ENCODE measurements around the gene LTA4H.

The LTA4H gene

DNA sequence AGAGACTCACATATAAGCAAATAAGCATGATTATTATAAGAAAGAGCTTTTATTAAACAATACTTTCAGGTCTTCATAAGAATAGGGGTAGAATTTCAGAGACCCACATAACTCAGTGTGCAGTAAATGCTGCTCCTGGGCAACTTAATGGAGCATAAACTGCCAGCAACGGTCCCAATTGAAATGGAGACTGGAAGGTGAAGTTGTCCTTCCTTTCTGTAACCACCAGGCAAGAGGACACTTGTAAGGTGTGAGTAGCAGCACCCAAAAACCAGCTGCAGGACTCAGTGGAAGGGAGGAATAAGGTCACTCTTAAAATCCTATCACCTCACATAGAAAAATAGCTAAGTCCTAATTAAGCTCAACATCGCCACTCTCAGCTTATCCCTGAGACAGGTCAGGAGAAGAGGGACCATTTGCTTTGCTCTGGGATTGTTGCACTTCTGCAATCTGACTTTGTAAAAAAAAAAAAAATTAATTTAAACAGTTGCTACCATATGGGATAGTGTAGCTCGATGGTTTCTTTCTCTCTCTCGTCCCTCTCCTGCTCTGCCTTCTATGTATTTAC lies 22.7 kb upstream of the LTA4H start:
- DNase-seq (ENCODE audit: low read depth): no peak

DNA sequence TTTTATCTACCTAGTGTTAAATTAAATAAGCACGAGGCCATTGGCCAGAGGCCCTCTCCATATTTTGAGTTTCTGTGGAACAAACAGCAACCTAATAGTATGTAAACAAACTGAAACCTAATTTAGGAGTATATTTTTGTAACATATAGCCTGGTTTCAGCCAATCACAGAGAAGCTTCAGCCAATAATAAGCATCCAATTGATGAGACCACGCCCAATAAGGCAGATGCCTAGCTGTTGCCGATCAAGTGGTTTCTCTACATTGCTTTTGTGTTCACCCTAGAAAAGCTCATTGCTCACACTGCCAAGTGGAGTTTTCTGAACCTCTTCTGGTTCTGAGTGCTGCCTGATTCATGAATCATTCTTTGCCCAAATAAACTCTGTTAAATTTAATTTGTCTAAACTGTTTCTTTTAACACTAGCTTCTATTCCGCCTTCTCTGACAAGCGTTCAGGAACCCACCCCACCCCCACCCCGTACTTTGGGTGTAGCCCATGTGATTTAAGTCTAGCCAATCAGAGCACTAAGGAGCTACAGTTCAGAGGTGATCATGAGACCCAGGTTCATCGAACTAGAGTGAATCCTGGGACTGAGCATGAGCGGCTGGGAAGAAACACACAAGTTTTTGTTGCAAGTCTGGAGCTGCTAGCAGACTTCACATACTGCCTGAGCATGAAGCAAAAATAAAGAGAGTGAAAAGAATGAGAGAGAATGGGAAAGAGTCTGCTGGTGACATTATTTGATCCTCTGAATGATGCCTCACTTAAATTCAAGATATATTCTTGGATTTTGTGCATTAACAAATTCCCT lies 21.5 kb upstream of the LTA4H start:
- DNase-seq (ENCODE audit: low read depth): no peak

DNA sequence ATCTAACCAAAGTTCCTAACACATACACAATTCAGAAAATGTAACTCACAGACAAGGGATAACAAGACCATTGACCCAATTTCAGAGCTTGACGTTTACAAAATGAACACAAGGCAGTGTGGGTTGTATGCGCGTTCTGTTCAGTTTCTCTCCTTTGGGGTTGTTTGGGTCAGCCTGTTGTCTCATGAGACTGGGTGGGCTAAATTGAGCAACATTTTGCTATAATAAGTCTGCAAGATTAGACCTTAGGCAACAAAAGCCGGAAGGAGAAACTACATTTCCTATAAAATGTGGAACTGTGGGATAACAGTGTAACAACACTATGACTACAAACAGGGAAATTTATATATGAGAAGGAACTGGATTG lies 18.8 kb upstream of the LTA4H start:
- no peak for DNase-seq (ENCODE audit: low read depth)

DNA sequence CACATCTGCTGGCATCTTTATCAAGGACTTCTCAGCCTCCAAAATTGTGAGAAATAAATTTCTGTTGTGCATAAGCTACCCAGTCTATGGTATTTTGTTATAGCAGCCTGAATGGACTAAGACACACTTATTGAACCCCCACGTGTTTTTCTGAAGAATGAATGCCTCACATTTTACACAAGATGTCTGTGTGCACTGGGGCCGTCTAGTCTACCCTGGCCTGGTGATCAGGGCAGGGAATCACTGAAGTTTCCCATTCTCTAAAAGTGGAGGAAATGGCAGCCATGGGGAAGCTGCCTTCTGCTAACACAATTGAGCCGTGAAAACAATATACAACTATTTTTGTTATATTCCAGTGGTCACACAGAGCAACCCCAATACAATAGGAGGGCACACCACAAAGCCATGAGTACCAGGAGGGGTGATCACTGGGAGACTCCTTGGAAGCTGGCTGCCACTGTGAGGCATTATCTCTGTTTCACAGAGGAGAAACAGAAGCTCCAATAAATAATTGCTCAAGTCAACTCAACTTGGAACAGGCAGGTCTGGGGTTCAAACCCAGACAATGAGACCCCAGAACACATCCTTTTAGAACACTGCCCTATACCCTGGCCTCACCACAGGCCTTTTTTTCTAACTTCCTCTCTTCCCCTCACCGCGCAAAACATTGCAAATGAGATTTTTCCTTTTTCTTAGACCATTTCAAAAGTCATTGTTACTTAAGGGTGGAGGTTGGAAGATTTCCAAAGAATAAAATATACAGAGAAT lies 18.3 kb upstream of the LTA4H start:
- DNase-seq (ENCODE audit: low read depth): no peak

DNA sequence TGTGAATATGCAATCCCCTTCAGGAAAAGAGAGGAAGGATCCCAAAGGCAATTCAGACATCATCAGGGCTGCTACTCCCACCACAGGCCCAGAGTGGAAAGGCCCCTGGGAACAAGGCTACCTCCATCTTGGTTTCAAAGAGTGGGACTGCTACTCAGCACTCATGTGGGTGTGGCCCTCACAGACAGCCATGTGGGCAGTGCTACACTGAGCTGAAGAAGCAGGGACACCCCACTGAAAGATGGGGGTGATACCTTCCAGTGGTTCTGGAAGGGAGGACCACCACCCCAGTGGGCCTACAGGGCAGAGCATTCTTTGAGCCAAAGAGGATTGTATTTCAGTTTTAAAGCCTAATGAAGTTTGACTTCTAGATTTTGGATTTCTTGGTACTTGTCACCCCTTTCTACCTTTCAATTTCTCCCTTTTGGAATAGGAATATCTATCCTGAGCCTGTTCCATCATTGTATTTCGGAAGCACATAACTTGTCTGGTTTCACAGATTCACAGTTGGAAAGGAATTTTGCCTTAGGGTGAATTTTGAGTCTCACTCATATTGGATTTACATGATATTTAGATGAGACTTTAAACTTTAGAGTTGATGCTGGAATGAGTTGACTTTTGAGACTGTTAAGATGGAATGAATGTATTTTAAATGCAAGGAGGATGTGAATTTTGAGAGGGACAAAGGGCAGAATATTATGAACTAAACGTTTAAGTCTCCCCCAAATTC lies 16.5 kb upstream of the LTA4H start:
- no peak for DNase-seq (ENCODE audit: low read depth)

DNA sequence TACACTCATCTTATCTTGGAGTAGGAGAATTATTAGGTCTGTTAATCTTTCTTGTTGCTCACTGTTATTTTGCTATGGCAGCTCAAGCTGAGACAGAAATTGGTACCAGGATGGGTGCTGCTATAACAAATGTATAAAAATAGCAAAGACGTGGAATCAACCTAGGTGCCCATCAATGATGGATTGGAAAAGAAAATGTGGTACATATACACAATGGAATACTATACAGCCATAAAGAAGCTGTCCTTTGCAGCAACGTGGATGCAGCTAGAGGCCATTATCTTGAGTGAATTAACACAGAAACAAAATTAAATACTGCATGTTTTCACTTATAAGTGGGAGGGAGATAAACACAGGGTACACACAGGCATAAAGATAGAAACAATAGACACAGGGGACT lies 14.8 kb upstream of the LTA4H start:
- no peak for DNase-seq (ENCODE audit: low read depth)

DNA sequence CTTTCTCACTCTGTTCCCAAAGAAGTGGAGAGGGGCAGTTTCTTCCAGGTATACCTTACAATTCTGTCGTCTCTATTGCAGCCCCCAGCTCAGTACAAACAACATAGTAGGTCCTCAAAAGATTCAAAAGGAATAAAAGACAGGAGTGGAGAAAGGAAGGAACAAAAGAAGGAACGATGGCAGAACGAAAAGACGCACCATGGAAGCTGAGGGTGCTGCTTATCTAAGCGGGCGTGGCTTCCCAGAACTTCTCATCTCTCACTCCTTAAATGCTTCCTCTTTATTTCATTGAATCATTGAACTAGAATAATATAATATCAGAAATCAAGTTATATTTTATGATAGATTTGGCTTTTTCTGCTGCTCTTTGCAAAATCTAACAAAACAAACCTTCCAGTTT lies 13.7 kb upstream of the LTA4H start:
- no peak for DNase-seq (ENCODE audit: low read depth)

DNA sequence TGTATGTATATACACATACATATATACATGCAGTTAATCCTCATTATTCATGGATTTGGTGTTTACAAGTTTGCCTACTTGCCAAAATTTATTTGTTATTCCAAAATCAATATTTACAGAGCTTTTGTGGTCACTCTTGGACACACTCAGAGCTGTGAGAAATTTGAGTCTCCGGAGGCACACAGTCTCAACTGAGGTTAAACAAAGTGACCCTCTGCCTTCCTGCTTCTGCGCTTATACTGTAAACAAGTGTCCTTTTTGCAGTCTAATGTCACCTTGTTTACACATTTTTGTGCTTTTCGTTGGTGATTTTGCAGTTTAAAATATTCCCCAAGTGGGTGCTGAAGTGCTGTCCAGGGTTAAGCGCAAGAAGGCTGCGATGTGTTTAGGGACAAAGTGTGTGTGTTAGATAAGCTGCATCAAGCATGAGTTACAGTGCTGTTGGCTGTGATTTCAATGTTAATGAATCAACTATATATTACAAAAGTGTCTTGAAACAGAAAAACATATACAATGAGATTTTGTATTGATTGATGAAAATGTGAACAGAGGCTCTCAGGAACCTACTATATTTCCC lies 13.1 kb upstream of the LTA4H start:
- DNase-seq (ENCODE audit: low read depth): no peak

DNA sequence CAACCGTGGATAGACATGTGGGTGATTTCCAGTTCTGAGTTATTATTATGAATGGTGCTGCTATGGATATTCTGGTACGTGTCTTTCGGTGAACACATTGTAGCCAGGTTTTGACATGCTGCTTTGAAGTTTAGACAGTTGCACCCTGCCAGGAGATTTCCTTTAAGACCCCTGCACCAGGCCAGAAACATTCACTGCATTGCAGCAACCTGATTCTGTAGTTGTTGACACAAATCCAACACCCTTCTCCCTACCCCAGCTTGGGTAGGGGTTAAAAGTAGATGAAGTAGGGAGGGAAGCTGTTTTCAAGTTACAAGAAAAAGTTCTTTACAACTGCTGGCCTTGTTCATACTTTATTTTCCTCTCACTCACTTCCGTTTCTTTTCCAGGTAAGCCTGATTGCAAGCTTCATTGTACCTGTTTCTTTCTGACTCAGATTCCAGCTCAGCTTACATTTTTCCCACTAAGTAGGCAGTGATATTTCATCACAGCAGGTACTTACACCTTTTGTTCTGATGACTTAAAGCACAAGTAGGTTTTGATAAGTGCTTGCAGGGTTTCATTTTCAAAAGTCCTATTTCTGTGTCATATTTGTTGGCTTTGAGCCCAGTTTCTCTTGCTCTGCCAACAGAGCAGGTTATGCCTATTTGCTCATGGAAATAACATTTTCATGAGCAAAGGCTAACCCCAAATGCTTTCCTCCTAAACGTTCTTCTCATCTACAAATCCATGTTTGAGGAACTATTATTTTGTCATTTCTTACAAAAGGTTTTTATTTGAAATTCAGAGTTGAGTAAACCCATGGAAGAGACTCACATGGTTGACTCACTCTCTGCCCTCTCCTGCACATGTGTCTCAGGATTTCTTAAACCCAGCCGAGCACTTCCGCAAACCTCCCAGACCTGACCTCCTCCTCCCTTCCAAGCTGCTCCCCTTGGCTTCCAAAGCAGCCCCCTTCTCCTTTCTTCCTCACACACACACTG lies 12.1 kb upstream of the LTA4H start:
- DNase-seq (ENCODE audit: low read depth): no peak

DNA sequence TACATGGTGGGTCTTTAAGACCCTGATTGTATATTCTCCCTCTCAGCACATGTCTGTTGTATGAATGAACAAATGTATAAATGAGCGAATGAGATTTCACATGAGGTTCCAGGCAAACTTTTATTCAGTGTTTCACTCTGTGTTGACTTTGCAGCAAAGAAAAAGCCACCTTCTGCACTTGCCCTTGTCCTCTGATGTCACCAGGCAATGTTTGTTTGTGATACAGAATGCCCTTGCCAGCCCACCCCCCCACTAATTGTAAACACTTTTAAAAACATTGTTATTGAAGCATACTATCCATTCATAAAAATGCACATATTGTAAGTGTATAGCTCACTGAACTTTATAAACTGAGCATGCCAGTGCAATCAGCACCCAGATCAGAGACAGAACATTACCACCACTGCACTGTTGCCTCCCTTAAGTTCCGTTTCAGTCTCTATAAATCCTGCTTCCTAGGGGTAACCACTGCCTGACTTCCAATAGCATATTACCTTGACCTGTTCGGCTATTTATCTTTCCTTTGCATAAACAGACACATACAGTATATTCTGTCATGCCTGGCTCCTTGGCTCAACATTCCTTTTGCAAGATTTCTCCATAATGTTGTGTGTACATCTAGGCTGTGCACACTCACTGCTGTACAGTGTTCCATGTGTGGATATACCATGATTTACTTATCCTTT lies 11.3 kb upstream of the LTA4H start:
- no peak for DNase-seq (ENCODE audit: low read depth)

DNA sequence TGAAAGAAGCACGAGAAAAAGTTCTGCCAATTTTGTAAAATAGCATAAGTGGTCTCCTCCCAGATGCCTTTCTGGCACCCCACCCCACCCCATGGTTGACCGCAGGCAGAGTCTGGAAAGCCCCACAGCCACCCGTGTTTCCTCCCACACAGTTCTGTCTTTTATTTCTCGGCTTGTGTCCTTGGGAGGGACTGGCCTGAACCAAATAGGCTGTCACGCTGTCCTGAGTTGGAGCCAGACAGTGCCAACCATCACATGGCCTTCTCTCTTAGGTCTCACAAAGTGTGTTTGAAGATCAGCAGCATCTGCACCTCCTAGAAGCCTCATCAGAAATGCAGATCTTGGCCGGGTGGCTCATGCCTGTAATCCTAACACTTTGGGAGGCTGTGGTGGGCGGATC lies 10.2 kb upstream of the LTA4H start:
- no peak for DNase-seq (ENCODE audit: low read depth)

DNA sequence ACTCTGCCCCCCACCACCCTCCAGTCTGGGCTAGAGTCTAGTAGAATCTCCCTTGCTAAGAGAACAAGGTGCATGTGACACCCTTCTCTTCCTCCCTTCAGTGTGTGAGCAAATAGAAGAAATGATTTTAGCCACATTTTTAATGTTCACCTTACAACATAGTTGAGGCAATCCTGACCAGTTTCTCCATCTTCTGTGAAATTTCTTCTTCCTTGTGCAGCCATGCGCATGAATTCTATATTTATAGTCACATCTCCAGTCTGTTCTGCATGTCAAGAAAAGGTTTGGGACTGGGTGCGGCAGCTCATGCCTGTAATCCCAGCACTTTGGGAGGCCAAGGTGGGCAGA lies 9.5 kb upstream of the LTA4H start:
- DNase-seq (ENCODE audit: low read depth): no peak

DNA sequence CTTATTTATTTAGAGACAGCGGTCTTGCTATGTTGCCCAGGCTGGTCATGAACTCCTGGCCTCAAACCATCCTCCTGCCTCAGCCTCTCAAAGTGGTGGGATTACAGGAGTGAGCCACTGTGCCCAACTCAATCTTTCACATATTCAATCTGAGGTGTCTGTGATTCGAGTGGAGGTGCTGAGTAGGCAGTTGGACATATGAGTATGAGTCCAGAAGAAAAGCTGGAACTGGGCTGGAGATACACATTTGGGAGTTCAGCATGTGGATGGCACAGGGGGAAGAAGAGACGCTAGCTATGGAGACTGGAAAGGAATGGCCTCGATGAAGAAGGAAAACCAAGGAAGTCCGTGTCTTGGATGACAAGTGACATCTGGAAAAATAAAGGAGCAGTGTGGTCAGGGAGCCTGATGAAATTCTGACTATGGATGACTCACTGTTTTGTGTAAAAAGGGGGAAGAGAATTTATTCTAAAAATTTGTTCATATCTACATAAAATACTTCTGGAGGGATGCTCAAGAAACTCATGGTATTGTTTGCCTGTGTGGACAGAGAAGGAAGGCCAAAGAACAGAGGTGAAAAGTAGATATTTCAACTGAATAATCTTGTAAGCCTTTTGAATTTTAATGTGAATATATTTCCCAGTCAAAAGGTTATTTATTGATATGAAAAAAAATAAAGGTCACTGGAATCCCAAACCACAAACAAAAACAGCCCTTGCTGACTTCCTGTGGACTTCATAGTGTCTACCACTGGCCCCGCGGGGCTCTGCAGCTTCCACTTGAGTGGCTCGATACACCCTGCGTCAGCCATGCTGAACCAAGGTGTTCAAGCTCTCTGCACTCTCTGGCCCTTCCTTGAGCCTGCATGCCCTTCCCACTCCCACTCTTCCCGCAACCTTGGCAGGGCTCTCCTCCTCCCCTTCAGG lies 8.9 kb upstream of the LTA4H start:
- DNase-seq (ENCODE audit: low read depth): no peak

DNA sequence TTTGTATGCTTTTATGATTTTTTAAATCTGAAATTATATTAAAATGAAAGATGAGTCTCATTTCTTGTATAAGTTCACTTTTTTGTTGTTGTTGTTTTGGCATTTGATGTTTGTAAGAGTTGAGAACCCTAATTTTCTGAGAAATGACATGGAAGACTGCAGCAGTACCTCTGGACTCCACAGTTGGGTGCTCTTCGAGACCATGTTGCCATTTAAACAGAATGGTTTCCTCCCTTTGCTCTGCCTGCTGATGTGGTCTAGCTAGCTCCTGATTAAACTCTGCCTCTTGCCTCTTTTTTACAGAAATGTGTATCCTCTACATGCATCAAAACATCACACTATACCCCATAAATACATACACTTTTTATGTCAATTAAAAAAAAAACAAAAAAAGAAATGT lies 5.8 kb upstream of the LTA4H start:
- no peak for DNase-seq (ENCODE audit: low read depth)

DNA sequence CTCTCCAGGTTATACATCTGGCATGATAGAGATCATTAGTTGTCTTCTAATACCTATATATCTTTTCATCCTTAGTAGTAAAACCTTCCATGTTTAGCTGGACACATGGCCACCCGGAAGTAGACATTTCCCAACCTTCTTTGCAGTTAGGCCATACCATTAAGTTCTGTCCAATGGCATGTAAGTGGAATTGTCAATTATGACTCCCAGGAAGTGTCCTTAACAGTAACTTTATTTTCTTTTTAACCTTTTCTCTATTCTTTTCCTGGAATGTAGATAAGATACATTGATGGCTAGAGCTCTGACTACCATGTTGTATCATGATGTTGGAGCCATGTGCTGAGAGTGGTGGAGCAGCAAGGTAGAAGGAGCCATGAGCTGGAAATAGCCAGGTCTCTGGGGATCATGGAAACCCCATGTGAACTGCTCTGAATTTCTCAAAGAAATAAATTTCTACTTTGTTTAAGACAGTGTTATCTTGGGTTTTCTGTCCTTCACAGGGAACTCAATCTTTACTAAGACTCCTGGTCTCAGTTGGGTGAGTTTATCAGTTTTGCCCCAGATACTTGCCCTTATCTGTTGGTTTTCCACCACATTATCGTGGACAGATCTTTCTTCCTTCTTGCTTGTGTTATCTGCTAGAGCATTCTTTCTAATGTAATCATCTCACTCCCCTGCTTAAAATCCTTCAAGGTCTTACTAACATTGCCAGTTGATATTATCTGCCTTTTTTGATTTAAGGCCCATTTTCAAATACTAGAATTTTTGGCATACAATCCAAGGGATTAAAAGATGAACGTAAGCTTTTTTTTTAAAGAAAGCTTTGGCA lies 5.1 kb upstream of the LTA4H start:
- DNase-seq (ENCODE audit: low read depth): no peak

DNA sequence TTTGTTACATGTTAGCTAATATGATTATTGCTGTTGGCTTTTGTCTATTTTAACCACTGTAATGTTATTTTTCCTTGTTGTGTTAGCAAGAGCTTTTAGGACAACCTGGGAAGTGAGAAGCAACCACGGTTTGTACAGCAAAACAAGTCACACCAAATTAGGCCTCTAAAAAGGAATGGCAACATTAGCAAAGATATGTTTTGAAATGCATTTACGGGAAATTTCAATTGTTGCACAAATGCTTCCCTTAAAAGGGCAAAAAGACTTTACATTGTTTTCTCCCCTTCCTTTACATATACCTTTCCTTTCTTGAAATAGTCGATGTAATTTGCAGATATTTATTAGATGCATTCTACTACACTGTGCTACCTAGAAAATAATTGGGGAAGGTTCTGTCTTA lies 4.1 kb upstream of the LTA4H start:
- DNase-seq (ENCODE audit: low read depth): no peak

DNA sequence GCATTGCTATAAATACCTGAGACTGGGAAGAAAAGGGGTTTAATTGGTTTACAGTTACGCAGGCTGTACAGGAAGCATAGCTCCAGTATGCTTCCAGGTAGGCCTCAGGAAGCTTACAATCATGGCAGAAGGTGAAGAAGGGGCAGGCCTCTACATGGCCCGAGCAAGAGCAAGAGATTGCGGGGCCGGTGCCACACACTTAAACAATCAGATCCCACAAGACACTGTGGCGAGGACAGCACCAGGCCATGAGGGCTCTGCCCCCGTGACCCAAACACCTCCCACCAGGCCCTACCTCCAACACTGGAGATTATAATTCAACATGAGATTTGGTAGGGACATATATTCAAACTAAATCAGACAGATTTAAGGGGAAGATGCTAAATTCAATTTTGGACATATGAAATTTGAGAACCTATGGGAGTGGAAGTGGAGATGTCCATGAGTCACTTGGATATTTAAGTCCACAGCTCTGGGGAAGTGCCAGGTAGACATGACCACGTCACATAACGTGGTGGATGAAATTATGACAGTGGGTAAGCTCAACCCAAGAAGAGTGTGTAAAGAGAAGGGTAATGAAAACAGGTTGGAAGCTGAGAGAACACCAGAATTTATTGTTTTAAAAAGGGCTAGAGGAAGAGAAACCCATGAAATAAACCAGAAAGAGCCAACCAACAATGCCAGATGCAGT lies 1.5 kb upstream of the LTA4H start:
- DNase-seq (ENCODE audit: low read depth): no peak

Data from stimulated activated CD8-positive, alpha-beta memory T cell treated with anti-CD3 and anti-CD28 coated beads, Interleukin-15, amount 100 ng/mL, for 1 hour (primary cell).